Suppressor macrophage treated with lipopolysaccharide for 1 hour (primary cell): ENCODE results near the gene PTPRD.
A peak's percentile ranks its signal among the peaks of the same experiment; 100 is the strongest.

ENCODE experiments used
- DNase-seq, 3 donors: peaks; one replicate each; pipeline ENCODE4 v3.0.0-alpha.2; 2020 to 2022

PTPRD gene

GRCh38 chr9:8392866-8393265 lies 2219.9 kb downstream of the PTPRD start:
- no peak for DNase-seq

DNA sequence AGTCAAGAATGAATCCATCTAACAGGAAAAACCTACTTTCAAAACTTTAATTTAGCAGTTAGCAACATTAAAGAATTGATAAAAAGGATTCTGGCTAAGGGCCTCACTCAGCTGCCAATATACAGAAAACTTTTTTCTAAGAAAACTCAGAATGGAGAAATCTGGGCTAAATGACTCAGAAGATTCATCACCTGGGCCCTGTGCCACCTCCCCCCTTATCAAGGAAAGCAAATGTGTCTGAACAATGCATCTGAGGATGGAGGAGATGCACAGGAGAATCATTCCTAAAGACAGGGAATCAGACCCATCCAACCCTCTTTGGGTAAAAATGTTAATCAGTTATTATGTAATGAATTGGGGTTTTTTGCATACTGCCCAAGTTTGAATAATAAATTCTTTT lies 2221.2 kb downstream of the PTPRD start:
- DNase-seq = no peak

GRCh38 chr9:8391132-8391531 lies 2221.7 kb downstream of the PTPRD start:
- DNase-seq = no peak

GRCh38 chr9:8390571-8390970 lies 2222.2 kb downstream of the PTPRD start:
- DNase-seq = no peak

- DNase-seq = no peak
These were observed 2223.3 kb downstream of the PTPRD start for GRCh38 chr9:8389531-8389930.

GRCh38 chr9:8388132-8388531 lies 2224.7 kb downstream of the PTPRD start:
- DNase-seq = no peak

DNA sequence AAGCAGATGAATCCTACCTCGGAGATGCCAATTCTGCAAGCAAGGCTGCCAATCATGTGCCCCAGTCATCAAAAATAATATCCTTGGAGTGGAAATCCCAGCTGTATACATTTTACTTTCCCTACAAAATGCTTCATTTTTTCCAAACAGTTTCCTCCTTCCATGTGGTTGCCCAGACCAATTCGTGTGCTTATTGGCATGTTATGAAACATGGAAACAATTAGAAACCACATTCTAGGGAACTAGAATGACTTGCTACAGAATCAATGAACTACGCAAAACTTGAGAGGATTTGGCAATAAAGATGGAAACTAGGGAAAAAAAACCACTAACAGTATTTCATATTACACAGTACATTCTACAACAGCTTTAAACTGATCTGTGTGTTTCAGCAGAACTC lies 2228.7 kb downstream of the PTPRD start:
- peak; percentile 44 to 86 (median 85) for DNase-seq

- DNase-seq = peak; percentile 16 to 42 (median 41)
These were observed 2229.8 kb downstream of the PTPRD start for GRCh38 chr9:8382777-8383527.

DNA sequence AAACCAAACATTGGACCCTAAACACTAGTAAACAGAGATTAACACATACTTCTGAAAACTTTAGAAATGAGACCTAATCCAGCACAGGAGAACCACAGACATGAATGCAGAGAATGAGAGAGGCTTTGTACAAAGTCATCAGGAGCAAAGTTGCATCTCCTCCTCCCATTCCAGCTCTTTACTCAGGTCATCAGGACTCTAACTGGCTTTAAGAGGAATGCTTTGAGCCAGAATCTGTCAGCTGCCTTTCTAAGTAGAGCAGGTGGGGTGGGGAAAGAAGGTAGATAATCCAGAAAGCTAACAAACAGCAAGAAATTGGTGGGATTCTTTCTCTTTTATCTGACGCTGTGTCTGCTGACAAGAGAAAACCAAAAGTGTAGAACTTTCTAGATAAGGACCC lies 2230.5 kb downstream of the PTPRD start:
- no peak for DNase-seq

DNA sequence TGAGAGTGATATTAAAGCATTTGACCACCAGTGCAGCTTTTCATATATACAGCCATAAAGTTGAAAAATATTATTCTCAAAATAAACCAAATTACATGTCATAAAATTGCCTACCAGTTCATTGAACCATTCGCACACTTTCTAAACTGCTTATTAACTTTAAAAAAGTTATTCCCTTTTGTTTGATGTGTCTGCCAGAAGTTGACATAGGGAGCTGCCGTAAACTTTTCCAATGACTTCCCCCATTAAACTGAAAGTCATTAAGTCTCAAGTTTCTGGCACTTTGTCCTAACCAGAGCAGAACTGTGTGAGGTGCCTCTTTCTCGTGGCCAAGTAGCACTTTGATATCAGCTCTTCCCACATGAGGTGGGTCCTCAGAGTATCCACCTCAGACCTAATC lies 2231.2 kb downstream of the PTPRD start:
- DNase-seq = no peak

- DNase-seq = no peak
These were observed 2238.3 kb downstream of the PTPRD start for GRCh38 chr9:8374471-8374870.

GRCh38 chr9:8371686-8372085 lies 2241.1 kb downstream of the PTPRD start:
- no peak for DNase-seq

- DNase-seq = peak; percentile 51 to 69 (median 68)
These were observed 2246.5 kb downstream of the PTPRD start for GRCh38 chr9:8366161-8366926.

GRCh38 chr9:8365466-8366160 lies 2247.2 kb downstream of the PTPRD start:
- peak in 1 of 3 donors; percentile 5 for DNase-seq

- peak; percentile 68 to 88 (median 82) for DNase-seq
These were observed 2247.8 kb downstream of the PTPRD start for GRCh38 chr9:8365029-8365428.

GRCh38 chr9:8364026-8364752 lies 2248.6 kb downstream of the PTPRD start:
- DNase-seq = no peak

GRCh38 chr9:8362250-8362649 lies 2250.6 kb downstream of the PTPRD start:
- DNase-seq = no peak

- DNase-seq = no peak
These were observed 2251.4 kb downstream of the PTPRD start for GRCh38 chr9:8361364-8361763.

DNA sequence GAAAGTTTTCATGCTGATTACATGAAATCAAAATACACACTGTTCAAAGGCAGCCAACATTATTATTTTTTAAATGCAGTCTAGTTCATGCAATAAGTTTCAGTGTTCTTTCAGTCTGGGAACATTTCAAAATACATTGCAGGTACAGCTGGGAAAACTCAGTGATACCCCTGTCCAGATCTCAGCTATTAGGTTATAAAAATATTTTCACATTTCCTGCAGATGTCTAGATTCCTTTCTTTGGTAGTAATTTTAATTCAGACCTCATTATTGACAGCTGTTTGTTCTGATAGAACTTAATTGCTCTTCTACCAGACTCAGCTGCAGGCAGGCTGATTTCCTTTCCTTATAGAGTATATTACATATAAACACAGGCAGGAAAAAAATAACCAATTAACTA lies 2256.4 kb downstream of the PTPRD start:
- no peak for DNase-seq

DNA sequence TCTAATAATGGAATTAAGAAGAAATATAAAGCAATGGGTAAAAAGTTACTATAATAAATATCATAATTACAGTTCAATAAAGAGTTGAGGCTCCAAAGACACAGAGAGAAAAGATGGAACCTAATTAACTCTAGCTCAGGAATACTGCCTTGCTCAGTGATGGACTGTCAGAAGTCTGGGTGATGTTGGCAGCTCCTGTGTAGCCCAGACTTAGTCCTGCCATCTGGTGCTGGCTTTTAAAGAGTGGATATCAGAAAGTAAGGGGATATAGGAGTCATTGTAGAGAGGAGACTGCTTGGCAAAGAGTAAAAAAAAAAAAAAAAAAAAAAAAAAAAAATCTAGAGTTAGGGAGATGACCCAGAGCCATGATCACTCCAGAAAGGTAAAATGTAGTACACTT lies 2261.4 kb downstream of the PTPRD start:
- DNase-seq = no peak

- no peak for DNase-seq
These were observed 2262.9 kb downstream of the PTPRD start for GRCh38 chr9:8349901-8350300.

- DNase-seq = no peak
These were observed 2263.4 kb downstream of the PTPRD start for GRCh38 chr9:8349376-8349775.

DNA sequence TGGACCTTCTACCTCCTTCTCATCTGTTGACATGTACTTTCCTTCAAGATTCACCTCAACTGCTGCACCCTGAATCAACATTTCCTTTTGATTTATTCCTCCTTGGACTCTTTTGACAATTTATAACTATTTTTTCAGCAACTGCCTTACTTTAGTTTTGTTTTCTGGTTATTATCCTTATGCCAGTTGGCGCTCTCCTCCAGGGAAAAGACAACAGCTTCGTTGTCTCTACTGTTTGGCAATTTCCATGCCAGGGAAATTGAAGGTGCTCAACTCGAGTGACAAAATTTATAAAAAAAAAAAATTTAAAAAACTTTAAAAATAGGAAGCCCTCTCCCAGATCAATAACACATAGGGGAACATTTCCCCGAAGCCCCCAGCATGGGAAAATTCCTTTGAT lies 2264.0 kb downstream of the PTPRD start:
- DNase-seq = no peak
